Glomerular visceral epithelial cell (primary cell): ENCODE measurements around the gene CSAD.

Experiments
- DNase-seq: peaks from one replicate; pipeline ENCODE4 v3.0.0-alpha.2; 2016; ENCODE audit errors: extremely low spot score

The CSAD gene

GRCh38 chr12:53199700-53200099 lies 19.0 kb upstream of the CSAD start:
- no peak for DNase-seq

- no peak for DNase-seq
These were observed 17.9 kb upstream of the CSAD start for GRCh38 chr12:53198486-53199110.

- DNase-seq = no peak
These were observed 16.4 kb upstream of the CSAD start for GRCh38 chr12:53197011-53197640.

- DNase-seq = no peak
These were observed 15.8 kb upstream of the CSAD start for GRCh38 chr12:53196486-53196885.

- peak; percentile 41 for DNase-seq
These were observed 15.0 kb upstream of the CSAD start for GRCh38 chr12:53195516-53196420.

GRCh38 chr12:53194973-53195372 lies 14.2 kb upstream of the CSAD start:
- no peak for DNase-seq

- DNase-seq = no peak
These were observed 13.4 kb upstream of the CSAD start for GRCh38 chr12:53193985-53194716.

- no peak for DNase-seq
These were observed 12.3 kb upstream of the CSAD start for GRCh38 chr12:53193040-53193439.

GRCh38 chr12:53192531-53193021 lies 11.9 kb upstream of the CSAD start:
- DNase-seq = no peak

GRCh38 chr12:53191885-53192530 lies 11.3 kb upstream of the CSAD start:
- DNase-seq = no peak

- DNase-seq = no peak
These were observed 10.6 kb upstream of the CSAD start for GRCh38 chr12:53191096-53191884.

GRCh38 chr12:53190108-53190729 lies 9.5 kb upstream of the CSAD start:
- DNase-seq = peak; percentile 38

- no peak for DNase-seq
These were observed 6.6 kb upstream of the CSAD start for GRCh38 chr12:53187145-53187899.

GRCh38 chr12:53186745-53187144 lies 6.0 kb upstream of the CSAD start:
- no peak for DNase-seq

- no peak for DNase-seq
These were observed 4.9 kb upstream of the CSAD start for GRCh38 chr12:53185582-53186153.

- DNase-seq = no peak
These were observed 4.1 kb upstream of the CSAD start for GRCh38 chr12:53184828-53185227.

- no peak for DNase-seq
These were observed 2.2 kb upstream of the CSAD start for GRCh38 chr12:53182903-53183302.

GRCh38 chr12:53181935-53182334 lies 1.2 kb upstream of the CSAD start:
- DNase-seq = no peak
